HepG2 (cell line): ENCODE data around the gene ZNRF3. TPM values are rescaled to one million over a fixed set of nuclear protein-coding genes. Genes with fewer than 3 reads are reported as not detected.

Experiments
- ARID5B ChIP-seq: IDR thresholded peaks from 2 replicates; pipeline ENCODE4 v1.4.0; 2020; ENCODE audit warnings: mild to moderate bottlenecking, missing genetic modification reagents
- FOXA1 ChIP-seq, 2 experiments: fragments of 450-650 bp in 1 of 2; sonication (generic) in 1 of 2; formaldehyde crosslinking in 1 of 2; IDR thresholded peaks; 2 replicates each; pipeline versions ENCODE4 v1.4.0 to v1.6.1; 2016 to 2020; ENCODE audit warnings: missing genetic modification reagents in 1 of 2
- HHEX ChIP-seq: IDR thresholded peaks from 2 replicates; pipeline ENCODE4 v1.6.1; 2016; ENCODE audit warnings: control low read depth
- HMG20A ChIP-seq: IDR thresholded peaks from 2 replicates; pipeline ENCODE4 v1.6.1; 2016; ENCODE audit warnings: borderline replicate concordance
- JDP2 ChIP-seq: sonication (generic); formaldehyde crosslinking; IDR thresholded peaks from 2 replicates; pipeline ENCODE4 v1.8.1; 2022; ENCODE audit warnings: missing genetic modification reagents, borderline replicate concordance
- JUN ChIP-seq: sonication (generic); formaldehyde crosslinking; IDR thresholded peaks from 2 replicates; pipeline ENCODE4 v1.4.0; 2020; ENCODE audit warnings: mild to moderate bottlenecking, missing genetic modification reagents
- KDM3A ChIP-seq: IDR thresholded peaks from 2 replicates; pipeline ENCODE4 v1.6.1; 2018; ENCODE audit warnings: low read depth, missing compliant biosample characterization
- SOX13 ChIP-seq, 3 experiments: fragments of 450-650 bp in 1 of 3; sonication (generic) in 1 of 3; formaldehyde crosslinking in 1 of 3; IDR thresholded peaks in 2 of 3; conservative IDR thresholded peaks in 1 of 3; 2 replicates each; pipeline versions ENCODE4 v1.5.0 to v1.6.1; 2016 to 2020; ENCODE audit warnings: antibody characterized with exemption in 1 of 3, mild to moderate bottlenecking in 1 of 3, missing compliant biosample characterization in 1 of 3, missing genetic modification reagents in 1 of 3, moderate library complexity in 1 of 3
- TBX2 ChIP-seq: sonication (generic); formaldehyde crosslinking; IDR thresholded peaks from 2 replicates; pipeline ENCODE4 v1.5.0; 2020; ENCODE audit warnings: missing genetic modification reagents, mild to moderate bottlenecking, borderline replicate concordance
- ZFAT ChIP-seq: sonication (generic); formaldehyde crosslinking; conservative IDR thresholded peaks from 2 replicates; pipeline ENCODE4 v1.8.1; 2023; ENCODE audit warnings: missing genetic modification reagents, inconsistent platforms
- ZNF337 ChIP-seq: sonication (generic); formaldehyde crosslinking; IDR thresholded peaks from 2 replicates; pipeline ENCODE4 v1.5.1; 2020; ENCODE audit warnings: missing genetic modification reagents, low read depth, mild to moderate bottlenecking, borderline replicate concordance
- ZNF564 ChIP-seq: sonication (generic); formaldehyde crosslinking; IDR thresholded peaks from 2 replicates; pipeline ENCODE4 v1.8.1; 2023; ENCODE audit warnings: mild to moderate bottlenecking, missing genetic modification reagents
- ZZZ3 ChIP-seq: sonication (generic); formaldehyde crosslinking; IDR thresholded peaks from 2 replicates; pipeline ENCODE4 v1.4.0; 2020; ENCODE audit warnings: missing genetic modification reagents, mild to moderate bottlenecking, borderline replicate concordance
- polyA plus RNA-seq, 8 experiments: library from polyadenylated mRNA; depleted of rRNA in 3 of 8; stranded (reverse) in 7 of 8; unstranded in 1 of 8; fragments of >200 nt; fragmentation: Illumina TruSeq in 4 of 8; extraction: Trizol in 4 of 8; gene quantifications; 2 replicates each; pipeline versions ENCODE4 v1.2.1 to v1.2.3, GENCODE V29; 2011 to 2016; ENCODE audit warnings: low read depth in 4 of 8, missing spikeins in 1 of 8, mixed read lengths in 1 of 8; ENCODE audit not compliant: insufficient read depth in 1 of 8
- total RNA-seq, 5 experiments: library from RNA; depleted of rRNA; stranded (reverse); fragments of >200 nt; fragmentation: Illumina TruSeq; extraction: Trizol; gene quantifications; 2 replicates each; pipeline ENCODE4 v1.2.3, GENCODE V29; 2016; ENCODE audit warnings: low read depth in 1 of 5
- TF ChIP-seq, protein P1 (sequence below): sonication (generic); formaldehyde crosslinking; IDR thresholded peaks from 2 replicates; pipeline ENCODE4 v1.5.1; 2020; ENCODE audit warnings: mild to moderate bottlenecking, missing genetic modification reagents, moderate library complexity
- TF ChIP-seq, protein P2 (sequence below): sonication (generic); IDR thresholded peaks from 2 replicates; pipeline ENCODE4 v1.6.1; 2016; ENCODE audit warnings: low read depth, borderline replicate concordance

ZNRF3 gene
- total and polyA plus RNA-seq, 2 of the 13 experiments (the other 11 are each of a cell fraction or from before 2014, with no cell fraction given), result 20.3 to 36.7 TPM

DNA sequence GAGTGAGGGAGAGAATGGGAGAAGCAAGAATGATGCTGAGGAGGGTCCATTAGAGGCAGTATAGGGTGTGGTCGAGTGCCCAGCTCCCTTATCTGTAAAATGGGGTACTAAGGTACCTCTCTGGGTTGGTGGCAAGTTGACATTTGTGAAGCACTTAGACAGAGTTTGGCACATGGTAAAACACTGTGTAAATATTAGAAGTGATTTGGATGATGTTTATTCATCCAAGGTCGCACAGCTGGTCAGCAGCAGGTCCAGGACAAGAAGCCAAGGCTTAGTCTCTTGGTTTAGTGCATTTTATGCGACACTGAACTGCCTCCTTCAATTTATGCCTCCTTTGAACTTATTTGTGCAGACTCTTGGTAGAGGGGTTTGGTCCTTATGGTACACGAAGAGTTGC lies 208.9 kb downstream of the ZNRF3 start (continued):
- TF ChIP-seq, protein P1, sequence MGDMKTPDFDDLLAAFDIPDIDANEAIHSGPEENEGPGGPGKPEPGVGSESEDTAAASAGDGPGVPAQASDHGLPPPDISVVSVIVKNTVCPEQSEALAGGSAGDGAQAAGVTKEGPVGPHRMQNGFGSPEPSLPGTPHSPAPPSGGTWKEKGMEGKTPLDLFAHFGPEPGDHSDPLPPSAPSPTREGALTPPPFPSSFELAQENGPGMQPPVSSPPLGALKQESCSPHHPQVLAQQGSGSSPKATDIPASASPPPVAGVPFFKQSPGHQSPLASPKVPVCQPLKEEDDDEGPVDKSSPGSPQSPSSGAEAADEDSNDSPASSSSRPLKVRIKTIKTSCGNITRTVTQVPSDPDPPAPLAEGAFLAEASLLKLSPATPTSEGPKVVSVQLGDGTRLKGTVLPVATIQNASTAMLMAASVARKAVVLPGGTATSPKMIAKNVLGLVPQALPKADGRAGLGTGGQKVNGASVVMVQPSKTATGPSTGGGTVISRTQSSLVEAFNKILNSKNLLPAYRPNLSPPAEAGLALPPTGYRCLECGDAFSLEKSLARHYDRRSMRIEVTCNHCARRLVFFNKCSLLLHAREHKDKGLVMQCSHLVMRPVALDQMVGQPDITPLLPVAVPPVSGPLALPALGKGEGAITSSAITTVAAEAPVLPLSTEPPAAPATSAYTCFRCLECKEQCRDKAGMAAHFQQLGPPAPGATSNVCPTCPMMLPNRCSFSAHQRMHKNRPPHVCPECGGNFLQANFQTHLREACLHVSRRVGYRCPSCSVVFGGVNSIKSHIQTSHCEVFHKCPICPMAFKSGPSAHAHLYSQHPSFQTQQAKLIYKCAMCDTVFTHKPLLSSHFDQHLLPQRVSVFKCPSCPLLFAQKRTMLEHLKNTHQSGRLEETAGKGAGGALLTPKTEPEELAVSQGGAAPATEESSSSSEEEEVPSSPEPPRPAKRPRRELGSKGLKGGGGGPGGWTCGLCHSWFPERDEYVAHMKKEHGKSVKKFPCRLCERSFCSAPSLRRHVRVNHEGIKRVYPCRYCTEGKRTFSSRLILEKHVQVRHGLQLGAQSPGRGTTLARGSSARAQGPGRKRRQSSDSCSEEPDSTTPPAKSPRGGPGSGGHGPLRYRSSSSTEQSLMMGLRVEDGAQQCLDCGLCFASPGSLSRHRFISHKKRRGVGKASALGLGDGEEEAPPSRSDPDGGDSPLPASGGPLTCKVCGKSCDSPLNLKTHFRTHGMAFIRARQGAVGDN (CRISPR knock-in tag), result no peak
- no peak for TF ChIP-seq KDM3A
- no peak for TF ChIP-seq JUN (CRISPR knock-in tag)
- peak; percentile 88 for TF ChIP-seq HHEX (CRISPR knock-in tag)
- 0 out of 2 replicates have a peak, but pooled peaks have one; percentile 27 for TF ChIP-seq ARID5B (CRISPR knock-in tag)
- no peak for TF ChIP-seq ZZZ3 (CRISPR knock-in tag)
- TF ChIP-seq HMG20A (CRISPR knock-in tag), result 0 out of 2 replicates have a peak, but pooled peaks have one; percentile 21
- TF ChIP-seq ZNF564, result no peak
- peak; percentile 57; the same call in 1 of the 2 replicates for TF ChIP-seq TBX2
- TF ChIP-seq SOX13 (IDR thresholded peaks at IDR 0.05), result no peak
- peak in 1 of 2 experiments; percentile 38; a peak in 1 of 4 replicates for TF ChIP-seq SOX13 (CRISPR knock-in tag; conservative IDR thresholded peaks at IDR 0.05 in 1 of 2, IDR thresholded peaks at IDR 0.05 in 1 of 2)
- no peak for TF ChIP-seq ZNF337 (CRISPR knock-in tag)
- TF ChIP-seq FOXA1 (IDR thresholded peaks at IDR 0.05), result no peak
- TF ChIP-seq FOXA1 (CRISPR knock-in tag; IDR thresholded peaks at IDR 0.05), result peak; percentile 66
- TF ChIP-seq, protein P2, sequence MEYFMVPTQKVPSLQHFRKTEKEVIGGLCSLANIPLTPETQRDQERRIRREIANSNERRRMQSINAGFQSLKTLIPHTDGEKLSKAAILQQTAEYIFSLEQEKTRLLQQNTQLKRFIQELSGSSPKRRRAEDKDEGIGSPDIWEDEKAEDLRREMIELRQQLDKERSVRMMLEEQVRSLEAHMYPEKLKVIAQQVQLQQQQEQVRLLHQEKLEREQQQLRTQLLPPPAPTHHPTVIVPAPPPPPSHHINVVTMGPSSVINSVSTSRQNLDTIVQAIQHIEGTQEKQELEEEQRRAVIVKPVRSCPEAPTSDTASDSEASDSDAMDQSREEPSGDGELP, result peak; percentile 26; the same call in 1 of the 2 replicates
- TF ChIP-seq JDP2 (CRISPR knock-in tag), result no peak
- no peak for TF ChIP-seq ZFAT (CRISPR knock-in tag)
